Inflammatory macrophage (primary cell): ENCODE results near the gene ADAM19.

Source experiments
- DNase-seq, 2 donors: peaks; one replicate each; pipeline ENCODE4 v3.0.0-alpha.2; 2020 to 2022

The ADAM19 gene

GRCh38 chr5:157562111-157562581 lies 13.4 kb downstream of the ADAM19 start:
- no peak for DNase-seq

GRCh38 chr5:157561110-157561509 lies 14.5 kb downstream of the ADAM19 start:
- DNase-seq, result no peak

- no peak for DNase-seq
These were observed 16.3 kb downstream of the ADAM19 start for GRCh38 chr5:157559301-157559700.

GRCh38 chr5:157558681-157559080 lies 16.9 kb downstream of the ADAM19 start:
- no peak for DNase-seq

- peak in 1 of 2 donors; percentile 9 for DNase-seq
These were observed 17.5 kb downstream of the ADAM19 start for GRCh38 chr5:157558041-157558595.

GRCh38 chr5:157556615-157557418 lies 18.8 kb downstream of the ADAM19 start:
- no peak for DNase-seq

GRCh38 chr5:157555037-157555640 lies 20.4 kb downstream of the ADAM19 start:
- DNase-seq, result peak; percentile 63 to 68

GRCh38 chr5:157554179-157555036 lies 21.2 kb downstream of the ADAM19 start:
- no peak for DNase-seq

GRCh38 chr5:157552650-157553049 lies 22.9 kb downstream of the ADAM19 start:
- no peak for DNase-seq

GRCh38 chr5:157550663-157551062 lies 24.9 kb downstream of the ADAM19 start:
- no peak for DNase-seq

- no peak for DNase-seq
These were observed 25.5 kb downstream of the ADAM19 start for GRCh38 chr5:157549954-157550549.

GRCh38 chr5:157549283-157549629 lies 26.3 kb downstream of the ADAM19 start:
- DNase-seq, result no peak

GRCh38 chr5:157548513-157549282 lies 26.9 kb downstream of the ADAM19 start:
- peak in 1 of 2 donors; percentile 25 for DNase-seq

GRCh38 chr5:157547941-157548512 lies 27.5 kb downstream of the ADAM19 start:
- peak; percentile 16 to 21 for DNase-seq

- DNase-seq, result no peak
These were observed 29.0 kb downstream of the ADAM19 start for GRCh38 chr5:157546456-157547100.

GRCh38 chr5:157545610-157546310 lies 29.8 kb downstream of the ADAM19 start:
- no peak for DNase-seq

- no peak for DNase-seq
These were observed 31.0 kb downstream of the ADAM19 start for GRCh38 chr5:157544623-157544989.

GRCh38 chr5:157543825-157544622 lies 31.6 kb downstream of the ADAM19 start:
- DNase-seq, result peak; percentile 49 to 53

GRCh38 chr5:157542282-157543000 lies 33.1 kb downstream of the ADAM19 start:
- no peak for DNase-seq
